HCT116 (cell line): ENCODE measurements around the gene TAGLN.

Experiments used
- CEBPB ChIP-seq: IDR thresholded peaks from 2 replicates; pipeline ENCODE4 v1.6.1; 2012; ENCODE audit warnings: low read depth
- CTCF ChIP-seq, 3 experiments: fragments of 200-600 bp in 1 of 3; sonication (generic) in 1 of 3; IDR thresholded peaks in 2 of 3; conservative IDR thresholded peaks in 1 of 3; 2 replicates each; pipeline ENCODE4 v1.5.1; 2012 to 2017; ENCODE audit warnings: low read depth in 2 of 3, low read length in 2 of 3, antibody characterized with exemption in 1 of 3, borderline replicate concordance in 1 of 3, control low read depth in 1 of 3, mild to moderate bottlenecking in 1 of 3, mixed read lengths in 1 of 3, mixed run types in 1 of 3, moderate library complexity in 1 of 3; ENCODE audit not compliant: insufficient read depth in 1 of 3
- POLR2A ChIP-seq: IDR thresholded peaks from 2 replicates; pipeline ENCODE4 v1.7.0; 2011; ENCODE audit warnings: borderline replicate concordance; ENCODE audit not compliant: insufficient read depth, insufficient read length; ENCODE audit errors: extremely low read depth
- POLR2AphosphoS5 ChIP-seq: IDR thresholded peaks from 2 replicates; pipeline ENCODE4 v1.6.1; 2011; ENCODE audit warnings: mild to moderate bottlenecking, low read depth, low read length, moderate library complexity
- YY1 ChIP-seq: IDR thresholded peaks from 2 replicates; pipeline ENCODE4 v1.6.1; 2011; ENCODE audit warnings: low read length, low read depth, moderate library complexity, mild to moderate bottlenecking; ENCODE audit not compliant: insufficient replicate concordance; ENCODE audit errors: extremely low read depth
- ZNF274 ChIP-seq: fragments of 200-500 bp; sonication (Bioruptor generic); IDR thresholded peaks from 2 replicates; pipeline ENCODE4 v1.6.1; 2014; ENCODE audit warnings: mild to moderate bottlenecking, low read depth, low read length, inconsistent platforms

GRCh38 chr11:117187428-117187798 lies 11.8 kb upstream of the TAGLN start:
- TF ChIP-seq CTCF (IDR thresholded peaks at IDR 0.05 in 2 of 3, conservative IDR thresholded peaks at IDR 0.05 in 1 of 3; ENCODE audit: borderline replicate concordance in 1 of 3, insufficient read depth in 1 of 3, low read depth in 2 of 3, low read length in 2 of 3) (no peak), YY1 (no peak), POLR2AphosphoS5 (no peak), CEBPB (no peak), ZNF274 (no peak), POLR2A (no peak)
